ENCODE data around the gene DDAH1.

DDAH1 gene

GRCh38 chr1:85359874-85360721 lies 104.9 kb downstream of the DDAH1 start:
- no peak overlapping the region for H3K4me3 ChIP-seq (ENCODE audit: low read depth in 1 of 2, low read length in 1 of 2)
- no peaks in the 10 kb centered on the region for H3K27me3 ChIP-seq
- no peaks in the 10 kb centered on the region for H3K4me1 ChIP-seq (ENCODE audit: control insufficient read depth in 1 of 2, insufficient read depth in 1 of 2, low read depth in 1 of 2, low read length in 1 of 2)
- H3K27ac ChIP-seq = no peak overlapping the region
- no peaks in the 10 kb centered on the region for H3K36me3 ChIP-seq
- no peaks in the 10 kb centered on the region for H3K9me3 ChIP-seq
- TF ChIP-seq CTCF (IDR thresholded peaks at IDR 0.05) = no peak

GRCh38 chr1:85358702-85359438 lies 106.1 kb downstream of the DDAH1 start:
- TF ChIP-seq CTCF (IDR thresholded peaks at IDR 0.05) = no peak
- H3K27me3 ChIP-seq = no peaks in the 10 kb centered on the region
- H3K4me1 ChIP-seq (ENCODE audit: control insufficient read depth in 1 of 2, insufficient read depth in 1 of 2, low read depth in 1 of 2, low read length in 1 of 2) = no peaks in the 10 kb centered on the region
- H3K27ac ChIP-seq = no peak overlapping the region
- H3K9me3 ChIP-seq = no peaks in the 10 kb centered on the region
- H3K4me3 ChIP-seq (ENCODE audit: low read depth in 1 of 2, low read length in 1 of 2) = no peak overlapping the region
- H3K36me3 ChIP-seq = no peaks in the 10 kb centered on the region

GRCh38 chr1:85357817-85358216 lies 107.1 kb downstream of the DDAH1 start:
- no peak overlapping the region for H3K4me3 ChIP-seq (ENCODE audit: low read depth in 1 of 2, low read length in 1 of 2)
- TF ChIP-seq CTCF (IDR thresholded peaks at IDR 0.05) = no peak
- no peaks in the 10 kb centered on the region for H3K27me3 ChIP-seq
- no peaks in the 10 kb centered on the region for H3K9me3 ChIP-seq
- no peaks in the 10 kb centered on the region for H3K36me3 ChIP-seq
- H3K4me1 ChIP-seq (ENCODE audit: control insufficient read depth in 1 of 2, insufficient read depth in 1 of 2, low read depth in 1 of 2, low read length in 1 of 2) = no peaks in the 10 kb centered on the region
- H3K27ac ChIP-seq = no peak overlapping the region

GRCh38 chr1:85356130-85356529 lies 108.8 kb downstream of the DDAH1 start:
- TF ChIP-seq CTCF (IDR thresholded peaks at IDR 0.05) = no peak
- Histone ChIP-seq H3K4me1 (ENCODE audit: control insufficient read depth in 1 of 2, insufficient read depth in 1 of 2, low read depth in 1 of 2, low read length in 1 of 2) (no peaks in the 10 kb centered on the region), H3K9me3 (no peaks in the 10 kb centered on the region), H3K27ac (no peak overlapping the region), H3K4me3 (ENCODE audit: low read depth in 1 of 2, low read length in 1 of 2) (no peak overlapping the region), H3K27me3 (no peaks in the 10 kb centered on the region), H3K36me3 (no peaks in the 10 kb centered on the region)

- no peak overlapping the region for H3K4me3 ChIP-seq (ENCODE audit: low read depth in 1 of 2, low read length in 1 of 2)
- no peaks in the 10 kb centered on the region for H3K9me3 ChIP-seq
- H3K4me1 ChIP-seq (ENCODE audit: control insufficient read depth in 1 of 2, insufficient read depth in 1 of 2, low read depth in 1 of 2, low read length in 1 of 2) = no peaks in the 10 kb centered on the region
- no peak for TF ChIP-seq CTCF (IDR thresholded peaks at IDR 0.05)
- no peaks in the 10 kb centered on the region for H3K27me3 ChIP-seq
- H3K27ac ChIP-seq = no peak overlapping the region
- H3K36me3 ChIP-seq = no peaks in the 10 kb centered on the region
Measured at GRCh38 chr1:85352055-85352454, 112.9 kb downstream of the DDAH1 start.
